CD4-positive, alpha-beta T cell (primary cell): ENCODE results near the gene EIF3I. TPM values are rescaled to one million over a fixed set of nuclear protein-coding genes. Genes with fewer than 3 reads are reported as not detected.

Experiments
- ATAC-seq: fragments of 200-7000 bp; cut with Tn5 transposase; one replicate; pipeline ENCODE4 v1.10.0; 2022; ENCODE audit warnings: mild to moderate bottlenecking; ENCODE audit not compliant: poor library complexity
- CTCF ChIA-PET: fragments of 350-600 bp; sonication (Branson Sonifier 250); formaldehyde crosslinking; loops from one replicate; lab custom pipeline; 2021; ENCODE audit warnings: antibody characterized with exemption, inconsistent platforms; lab: Charles Lee
- POLR2A ChIA-PET: fragments of 350-600 bp; sonication (Branson Sonifier 250); formaldehyde crosslinking; loops from one replicate; lab custom pipeline; 2021; ENCODE audit warnings: antibody characterized with exemption, inconsistent platforms; lab: Charles Lee
- DNase-seq, 14 experiments: peaks; one replicate each; pipeline ENCODE4 v3.0.0-alpha.2; 2013 to 2020; ENCODE audit warnings: mixed read lengths in 2 of 14
- H3K27ac ChIP-seq, 2 donors: one replicate each; pipeline versions ENCODE4 v1.5.1 to v1.7.0; 2013; ENCODE audit warnings: low read length in 2 of 2, low read depth in 1 of 2, mild to moderate bottlenecking in 1 of 2
- H3K27me3 ChIP-seq, 2 experiments: 1 replicate in 1 of 2; 2 replicates in 1 of 2; pipeline versions ENCODE4 v1.6.1 to v1.7.0; 2013; ENCODE audit warnings: low read length in 2 of 2, control low read depth in 1 of 2, mild to moderate bottlenecking in 1 of 2, moderate library complexity in 1 of 2; ENCODE audit not compliant: insufficient read depth in 2 of 2, control insufficient read depth in 1 of 2
- H3K36me3 ChIP-seq: one replicate; pipeline ENCODE4 v1.6.1; 2013; ENCODE audit warnings: low read length, control low read depth; ENCODE audit not compliant: insufficient read depth
- H3K4me1 ChIP-seq: one replicate; pipeline ENCODE4 v1.6.1; 2013; ENCODE audit warnings: low read length, control low read depth; ENCODE audit not compliant: insufficient read depth
- H3K4me3 ChIP-seq: one replicate; pipeline ENCODE4 v1.5.1; 2013; ENCODE audit warnings: mild to moderate bottlenecking, low read length, moderate library complexity
- H3K9me3 ChIP-seq, 2 experiments: 1 replicate in 1 of 2; 2 replicates in 1 of 2; pipeline versions ENCODE4 v1.6.1 to v1.7.0; 2013; ENCODE audit warnings: low read length in 2 of 2, mild to moderate bottlenecking in 2 of 2, control low read depth in 1 of 2, moderate library complexity in 1 of 2; ENCODE audit not compliant: control insufficient read depth in 1 of 2, insufficient read depth in 1 of 2
- H3K27ac Mint-ChIP-seq: one replicate; pipeline ENCODE4 v1.8.0; 2020; ENCODE audit warnings: mixed read lengths
- H3K27me3 Mint-ChIP-seq: one replicate; pipeline ENCODE4 v1.8.0; 2021; ENCODE audit warnings: mixed read lengths
- H3K36me3 Mint-ChIP-seq: one replicate; pipeline ENCODE4 v1.8.0; 2021; ENCODE audit warnings: low read depth, mixed read lengths
- H3K4me1 Mint-ChIP-seq: one replicate; pipeline ENCODE4 v1.8.0; 2021; ENCODE audit warnings: low read depth, mixed read lengths
- H3K4me3 Mint-ChIP-seq: one replicate; pipeline ENCODE4 v1.8.0; 2020; ENCODE audit warnings: mild to moderate bottlenecking, mixed read lengths
- H3K9me3 Mint-ChIP-seq: one replicate; pipeline ENCODE4 v1.8.0; 2020; ENCODE audit warnings: mixed read lengths
- CTCF ChIP-seq: fragments of 200-600 bp; IDR thresholded peaks from one replicate; pipeline ENCODE4 v1.8.0; 2022; ENCODE audit warnings: antibody characterized with exemption, mild to moderate bottlenecking
- intact Hi-C, 2 experiments: fragments of 100-400 bp; cut with DNase I in 1 of 2; cut with micrococcal nuclease in 1 of 2; formaldehyde crosslinking; loops; one replicate each; pipeline versions ENCODE4 v1.15.1 to v1.9.0; 2023 to 2025; cut with DNase I, micrococcal nuclease
- total RNA-seq, 174 experiments: library from RNA in 2 of 174; stranded (reverse) in 2 of 174; gene quantifications; one replicate each; pipeline ENCODE4 v1.2.3 and lab custom pipeline; 2021 to 2026

EIF3I gene
- total RNA-seq, 2 experiments from 2014 or later = 103 to 110 TPM

- ChIA-PET CTCF (interaction anchor here (1.2 kb wide), 1 partner anchor 106 kb away, joined by 4 read pairs; the partner anchor contains the start of gene TMEM39B), POLR2A (interaction anchor here (0.6 to 4.0 kb wide), 15 partner anchors 19 to 534 kb away, joined by 3 to 41 read pairs (median 5); partner anchors contain the start of genes BSDC1, CCDC28B, KPNA6 and LCK)
- peak overlapping the region; percentile 90 for H3K4me3 ChIP-seq
- no peaks in the 10 kb centered on the region for H3K9me3 ChIP-seq
- no peak for DNase-seq
- no peaks in the 10 kb centered on the region for H3K27me3 ChIP-seq
- H3K4me3 Mint-ChIP-seq = peak overlapping the region; percentile 91
- H3K36me3 ChIP-seq = no peaks in the 10 kb centered on the region
- H3K36me3 Mint-ChIP-seq = peaks cover 49% of the 10 kb centered on the region
- ATAC-seq = no peak
- intact Hi-C loops = loop anchor here in 1 of 2 experiments (1.0 kb wide), 2 partner anchors 70 to 216 kb away; partner anchors contain the start of genes BSDC1 and KPNA6
- peaks cover 41% of the 10 kb centered on the region for H3K4me1 Mint-ChIP-seq
- no peak for TF ChIP-seq CTCF
- H3K27ac ChIP-seq = peak overlapping the region; percentile 77 to 93
- peaks cover 36% of the 10 kb centered on the region for H3K4me1 ChIP-seq
- H3K27ac Mint-ChIP-seq = peak overlapping the region; percentile 93
- no peaks in the 10 kb centered on the region for H3K27me3 Mint-ChIP-seq
- no peaks in the 10 kb centered on the region for H3K9me3 Mint-ChIP-seq
These were observed 43.6 kb upstream of the EIF3I start for GRCh38 chr1:32178380-32179192.

- DNase-seq (no peak), ATAC-seq (no peak)
- H3K27ac Mint-ChIP-seq = peak overlapping the region; percentile 93
- TF ChIP-seq CTCF = no peak
- ChIA-PET POLR2A (interaction anchor here (0.6 to 4.0 kb wide), 16 partner anchors 18 to 535 kb away, joined by 3 to 41 read pairs (median 5); partner anchors contain the start of genes BSDC1, CCDC28B, KPNA6 and LCK), CTCF (interaction anchor here (1.2 kb wide), 1 partner anchor 106 kb away, joined by 4 read pairs; the partner anchor contains the start of gene TMEM39B)
- no peaks in the 10 kb centered on the region for H3K9me3 ChIP-seq
- intact Hi-C loops = loop anchor here in 1 of 2 experiments (1.0 kb wide), 2 partner anchors 71 to 215 kb away; partner anchors contain the start of genes BSDC1 and KPNA6
- H3K9me3 Mint-ChIP-seq = no peaks in the 10 kb centered on the region
- peaks cover 44% of the 10 kb centered on the region for H3K4me1 Mint-ChIP-seq
- H3K27me3 ChIP-seq = no peaks in the 10 kb centered on the region
- peak overlapping the region; percentile 90 for H3K4me3 ChIP-seq
- H3K27ac ChIP-seq = peak overlapping the region; percentile 77 to 93
- H3K4me3 Mint-ChIP-seq = peak overlapping the region; percentile 91
- H3K36me3 ChIP-seq = peaks cover 5% of the 10 kb centered on the region
- peaks cover 41% of the 10 kb centered on the region for H3K4me1 ChIP-seq
- H3K27me3 Mint-ChIP-seq = no peaks in the 10 kb centered on the region
- peaks cover 51% of the 10 kb centered on the region for H3K36me3 Mint-ChIP-seq
These were observed 43.1 kb upstream of the EIF3I start for GRCh38 chr1:32179193-32179442.

GRCh38 chr1:32179443-32180185 is 42.6 kb upstream of the EIF3I start, which contains the start of gene TXLNA:
Gene TXLNA, plus strand, starts transcription at chr1:32179675. Its CDS starts 671 bp downstream, at chr1:32180346.
- intact Hi-C loops = loop anchor here in 1 of 2 experiments (1.0 to 2.0 kb wide), 4 partner anchors 21 to 215 kb away; partner anchors contain the start of genes BSDC1, CCDC28B and KPNA6
- H3K36me3 Mint-ChIP-seq = peaks cover 51% of the 10 kb centered on the region
- H3K27ac ChIP-seq = peak within 1 kb of the TSS; percentile 77 to 93
- H3K9me3 ChIP-seq = no peaks in the 10 kb centered on the region
- ChIA-PET CTCF (interaction anchor here (1.2 to 1.8 kb wide), 2 partner anchors 36 to 107 kb away, joined by 4 to 6 read pairs; partner anchors contain the start of gene TMEM39B), POLR2A (interaction anchor here (0.6 to 4.0 kb wide), 19 partner anchors 11 to 535 kb away, joined by 3 to 41 read pairs (median 5); partner anchors contain the start of genes BSDC1, CCDC28B, KPNA6 and LCK)
- DNase-seq = peak; percentile 77 to 94 (median 84)
- TF ChIP-seq CTCF = no peak
- H3K4me1 ChIP-seq = peaks cover 46% of the 10 kb centered on the region
- H3K4me1 Mint-ChIP-seq = peaks cover 49% of the 10 kb centered on the region
- H3K27me3 ChIP-seq = no peaks in the 10 kb centered on the region
- peak within 1 kb of the TSS; percentile 93 for H3K27ac Mint-ChIP-seq
- H3K36me3 ChIP-seq = peaks cover 10% of the 10 kb centered on the region
- ATAC-seq = peak; percentile 85
- peak within 1 kb of the TSS; percentile 91 for H3K4me3 Mint-ChIP-seq
- H3K4me3 ChIP-seq = peak within 1 kb of the TSS; percentile 90
- no peaks in the 10 kb centered on the region for H3K9me3 Mint-ChIP-seq
- no peaks in the 10 kb centered on the region for H3K27me3 Mint-ChIP-seq
